IMR-90 (cell line): ENCODE measurements around the gene AP3M1. TPM values are rescaled to one million over a fixed set of nuclear protein-coding genes. Genes with fewer than 3 reads are reported as not detected.

Experiments used
- ATAC-seq: fragments of 200-7000 bp; cut with Tn5 transposase; 2 replicates; pipeline ENCODE4 v1.9.1; 2020; ENCODE audit warnings: low read depth, mild to moderate bottlenecking, moderate library complexity
- BruUV-seq: library from RNA; stranded (reverse); fragments of 400-500 nt; replicated peaks from 2 replicates; lab custom pipeline; 2021; lab: Mats Ljungman, UMichigan
- CTCF ChIA-PET: fragments of 300-600 bp; formaldehyde crosslinking; extraction: SDS; loops from one replicate; lab custom pipeline; 2021; ENCODE audit warnings: antibody characterized with exemption; lab: Yijun Ruan, JAX
- POLR2A ChIA-PET: fragments of 300-600 bp; sonication (Branson Sonifier 250); formaldehyde crosslinking; loops from one replicate; lab custom pipeline; 2022; ENCODE audit warnings: antibody characterized with exemption; ENCODE audit not compliant: unreplicated experiment; lab: Charles Lee
- DNase-seq: peaks from one replicate; pipeline ENCODE4 v3.0.0; 2013
- H2AFZ ChIP-seq: replicated peaks from 2 replicates; pipeline ENCODE3; 2013; ENCODE audit warnings: low read length, mild to moderate bottlenecking; ENCODE audit not compliant: poor library complexity
- H2AK5ac ChIP-seq: 2 replicates; pipeline ENCODE4 v1.6.1; 2013; ENCODE audit warnings: low read depth, low read length, inconsistent platforms
- H2AK9ac ChIP-seq: replicated peaks from 2 replicates; pipeline ENCODE3; 2013; ENCODE audit warnings: mild to moderate bottlenecking, low read depth, low read length, moderate library complexity; ENCODE audit not compliant: poor library complexity
- H2BK120ac ChIP-seq: 2 replicates; pipeline ENCODE4 v1.6.1; 2013; ENCODE audit warnings: low read depth, low read length, inconsistent platforms
- H2BK15ac ChIP-seq: 3 replicates; pipeline ENCODE4 v1.6.1; 2013; ENCODE audit warnings: low read depth, low read length, inconsistent platforms
- H2BK20ac ChIP-seq: 2 replicates; pipeline ENCODE4 v1.6.1; 2013; ENCODE audit warnings: low read depth, mild to moderate bottlenecking, inconsistent platforms, low read length, moderate library complexity
- H2BK5ac ChIP-seq: 2 replicates; pipeline ENCODE4 v1.6.1; 2013; ENCODE audit warnings: mild to moderate bottlenecking, low read depth, low read length, inconsistent platforms; ENCODE audit not compliant: poor library complexity, severe bottlenecking
- H3K14ac ChIP-seq: replicated peaks from 2 replicates; pipeline ENCODE4 v1.6.1; 2013; ENCODE audit warnings: low read depth, low read length, inconsistent platforms
- H3K18ac ChIP-seq: 2 replicates; pipeline ENCODE4 v1.6.1; 2013; ENCODE audit warnings: low read depth, low read length, control low read depth
- H3K23ac ChIP-seq: 2 replicates; pipeline ENCODE4 v1.6.1; 2013; ENCODE audit warnings: low read depth, low read length, inconsistent platforms
- H3K27ac ChIP-seq: 2 replicates; pipeline ENCODE4 v1.5.1; 2013; ENCODE audit warnings: mild to moderate bottlenecking, control low read depth, low read length; ENCODE audit not compliant: insufficient read depth
- H3K27me3 ChIP-seq: 2 replicates; pipeline ENCODE4 v1.6.1; 2013; ENCODE audit warnings: low read length; ENCODE audit not compliant: control insufficient read depth, insufficient read depth
- H3K36me3 ChIP-seq: 2 replicates; pipeline ENCODE4 v1.6.1; 2013; ENCODE audit warnings: low read length, mixed read lengths; ENCODE audit not compliant: control insufficient read depth, insufficient read depth
- H3K4ac ChIP-seq: 2 replicates; pipeline ENCODE4 v1.6.1; 2013; ENCODE audit warnings: low read depth, low read length, inconsistent platforms
- H3K4me1 ChIP-seq: 2 replicates; pipeline ENCODE4 v1.6.1; 2013; ENCODE audit warnings: low read length, mixed read lengths; ENCODE audit not compliant: control insufficient read depth, insufficient read depth
- H3K4me2 ChIP-seq: 2 replicates; pipeline ENCODE4 v1.6.1; 2013; ENCODE audit warnings: low read depth, mild to moderate bottlenecking, control low read depth, low read length, moderate library complexity
- H3K4me3 ChIP-seq: 2 replicates; pipeline ENCODE4 v1.5.1; 2013; ENCODE audit warnings: low read depth, mild to moderate bottlenecking, control low read depth, low read length, moderate library complexity; ENCODE audit not compliant: insufficient read depth
- H3K56ac ChIP-seq: 2 replicates; pipeline ENCODE4 v1.6.1; 2013; ENCODE audit warnings: low read length, inconsistent platforms; ENCODE audit not compliant: insufficient read depth; ENCODE audit errors: extremely low read depth
- H3K79me1 ChIP-seq, 2 experiments: 2 replicates each; pipeline ENCODE4 v1.6.1; 2013; ENCODE audit warnings: low read length in 2 of 2, inconsistent platforms in 1 of 2, low read depth in 1 of 2
- H3K9ac ChIP-seq: 2 replicates; pipeline ENCODE4 v1.6.1; 2013; ENCODE audit warnings: low read depth, low read length, control low read depth
- H3K9me1 ChIP-seq: 2 replicates; pipeline ENCODE4 v1.6.1; 2013; ENCODE audit warnings: low read length, inconsistent platforms; ENCODE audit not compliant: insufficient read depth
- H3K9me3 ChIP-seq: 2 replicates; pipeline ENCODE4 v1.6.1; 2013; ENCODE audit warnings: low read length; ENCODE audit not compliant: control insufficient read depth, insufficient read depth
- H4K20me1 ChIP-seq: 2 replicates; pipeline ENCODE4 v1.6.1; 2013; ENCODE audit warnings: low read length, inconsistent platforms; ENCODE audit not compliant: insufficient read depth
- H4K5ac ChIP-seq: 2 replicates; pipeline ENCODE4 v1.6.1; 2013; ENCODE audit warnings: mild to moderate bottlenecking, low read depth, low read length, control low read depth
- H4K8ac ChIP-seq, 2 experiments: 2 replicates each; pipeline ENCODE4 v1.6.1; 2013; ENCODE audit warnings: low read depth in 2 of 2, low read length in 2 of 2, control low read depth in 1 of 2, inconsistent platforms in 1 of 2
- H4K91ac ChIP-seq: 2 replicates; pipeline ENCODE4 v1.6.1; 2013; ENCODE audit warnings: low read depth, low read length, inconsistent platforms; ENCODE audit not compliant: insufficient read depth
- ELK1 ChIP-seq: fragments of 150-350 bp; IDR thresholded peaks from 2 replicates; pipeline ENCODE4 v1.6.1; 2016; ENCODE audit warnings: low read depth, mild to moderate bottlenecking, low read length, moderate library complexity, borderline replicate concordance
- RFX5 ChIP-seq: IDR thresholded peaks from 2 replicates; pipeline ENCODE4 v1.8.0; 2012; ENCODE audit warnings: low read depth, mild to moderate bottlenecking, low read length, moderate library complexity
- WGBS, 2 experiments: methylation state at CpG; one replicate each; pipeline versions ENCODE4 v1.1.5 to v1.1.7; 2013; ENCODE audit warnings: missing lambda C conversion rate in 2 of 2; ENCODE audit not compliant: insufficient read length in 1 of 2; ENCODE audit errors: extremely low coverage in 2 of 2; 5-methylcytosine and 5-hydroxymethylcytosine counted together
- dilution Hi-C: fragments of 300-500 bp; cut with HindIII; formaldehyde crosslinking; loops from one replicate; pipeline ENCODE4 v1.14.3; 2018; ENCODE audit warnings: low sequenced_read_pairs; ENCODE audit not compliant: unreplicated experiment
- in situ Hi-C: fragments of 300-500 bp; cut with MboI; formaldehyde crosslinking; loops from 3 replicates; pipeline ENCODE4 v1.14.3; 2019; ENCODE audit warnings: low sequenced_read_pairs, inconsistent platforms, mixed read lengths
- intact Hi-C: fragments of 100-400 bp; cut with micrococcal nuclease; formaldehyde crosslinking; loops from 2 replicates; pipeline ENCODE4 v1.10.0; 2022
- polyA plus RNA-seq, 3 experiments: library from polyadenylated mRNA; depleted of rRNA; stranded (reverse); fragments of >200 nt; gene quantifications; 2 replicates each; pipeline ENCODE4 v1.2.3, GENCODE V29; 2012; ENCODE audit warnings: low replicate concordance in 1 of 3
- total RNA-seq: library from RNA; depleted of rRNA; stranded (reverse); fragments of >200 nt; gene quantifications from 2 replicates; pipeline ENCODE4 v1.2.3, GENCODE V29; 2012
- TF ChIP-seq, protein P1 (sequence below): fragments of 150-350 bp; IDR thresholded peaks from 2 replicates; pipeline ENCODE4 v1.6.1; 2017; ENCODE audit warnings: mild to moderate bottlenecking, antibody characterized with exemption, low read length, low read depth

The AP3M1 gene
- total and polyA plus RNA-seq, 2 of the 4 experiments (the other 2 are of a cell fraction) = 26.6 to 46.4 TPM

DNA sequence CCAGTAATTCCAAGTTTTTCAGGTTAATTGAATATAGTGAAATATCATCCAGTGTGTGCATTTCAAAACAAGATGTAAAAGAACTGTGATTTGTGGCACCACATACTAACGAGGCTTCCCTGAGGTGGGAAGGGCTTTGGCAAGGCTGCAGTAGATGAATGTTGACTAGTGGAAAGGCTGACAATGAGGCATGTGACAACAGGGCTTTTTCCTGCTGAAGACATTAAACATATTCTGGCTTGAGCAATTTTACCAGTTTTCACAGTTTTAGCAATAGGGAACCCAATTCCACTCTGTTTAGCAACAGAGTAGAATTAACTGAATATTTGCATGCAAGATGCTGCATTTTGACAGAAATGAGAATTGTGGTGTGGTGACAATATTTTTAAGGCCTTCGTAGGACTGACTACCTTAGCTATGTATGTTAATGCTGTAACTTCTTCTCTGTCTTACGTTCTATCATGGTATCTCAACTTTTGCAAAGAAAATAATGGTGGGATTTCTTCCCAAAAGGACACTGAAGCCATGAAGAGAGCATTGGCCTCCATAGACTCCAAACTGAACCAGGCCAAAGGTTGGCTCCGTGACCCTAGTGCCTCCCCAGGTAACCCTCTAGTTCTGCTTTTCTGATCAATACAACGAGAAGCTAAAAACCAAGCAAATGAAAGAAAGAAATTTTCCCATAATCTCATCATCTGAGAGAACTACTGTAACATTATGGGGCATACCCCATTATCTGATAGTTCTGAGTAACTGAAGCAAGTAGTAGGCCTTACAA is 68.5 kb downstream of the AP3M1 start:
- no peak overlapping the region for H4K91ac ChIP-seq
- H3K9me1 ChIP-seq = peaks cover 4% of the 10 kb centered on the region; the same call in 1 of the 2 replicates
- H2BK120ac ChIP-seq = no peak overlapping the region
- H3K9ac ChIP-seq = peak overlapping the region; percentile 20; the same call in 1 of the 2 replicates
- no peak overlapping the region for H2AK5ac ChIP-seq
- no TSS peak for BruUV-seq
- dilution Hi-C loops (no loop called here), intact Hi-C loops (loop anchor here (1.0 to 5.0 kb wide), 4 partner anchors 83 to 196 kb away; partner anchors contain the start of gene VCL), in situ Hi-C loops (loop anchor here (5.0 kb wide), 1 partner anchor 195 kb away; no protein-coding TSS in a partner anchor)
- no peak overlapping the region for H4K8ac ChIP-seq
- no peaks in the 10 kb centered on the region for H3K9me3 ChIP-seq
- no peak overlapping the region for H3K14ac ChIP-seq
- 50% methylated on average over 1 of the region's 5 CpGs; no CpG with 5 or more reads in 1 of the 2 experiments for WGBS, 2 experiments
- H3K23ac ChIP-seq = peak overlapping the region; percentile 60
- no peak overlapping the region for H2BK20ac ChIP-seq
- H3K18ac ChIP-seq = no peak overlapping the region
- no peaks in the 10 kb centered on the region for H3K27me3 ChIP-seq
- DNase-seq (no peak), ATAC-seq (no peak)
- H4K5ac ChIP-seq = no peak overlapping the region
- no peak overlapping the region for H3K4ac ChIP-seq
- no peak overlapping the region for H2AK9ac ChIP-seq
- peaks cover 35% of the 10 kb centered on the region for H3K36me3 ChIP-seq
- H3K79me1 ChIP-seq = peaks cover 33 to 61% of the 10 kb centered on the region in 2 experiments
- H3K4me3 ChIP-seq = no peak overlapping the region
- no peak overlapping the region for H2BK15ac ChIP-seq
- no peak overlapping the region for H3K27ac ChIP-seq
- peaks cover 4% of the 10 kb centered on the region for H3K4me1 ChIP-seq
- ChIA-PET POLR2A (no interaction called here), CTCF (interaction anchor here (0.6 to 2.1 kb wide), 8 partner anchors 10 to 596 kb away, joined by 3 to 10 read pairs (median 3); no protein-coding TSS in a partner anchor)
- no peak overlapping the region for H3K4me2 ChIP-seq
- H3K56ac ChIP-seq = no peak overlapping the region
- H4K20me1 ChIP-seq = peaks cover 46% of the 10 kb centered on the region
- TF ChIP-seq RFX5 (no peak), ELK1 (no peak)
- TF ChIP-seq, protein P1, sequence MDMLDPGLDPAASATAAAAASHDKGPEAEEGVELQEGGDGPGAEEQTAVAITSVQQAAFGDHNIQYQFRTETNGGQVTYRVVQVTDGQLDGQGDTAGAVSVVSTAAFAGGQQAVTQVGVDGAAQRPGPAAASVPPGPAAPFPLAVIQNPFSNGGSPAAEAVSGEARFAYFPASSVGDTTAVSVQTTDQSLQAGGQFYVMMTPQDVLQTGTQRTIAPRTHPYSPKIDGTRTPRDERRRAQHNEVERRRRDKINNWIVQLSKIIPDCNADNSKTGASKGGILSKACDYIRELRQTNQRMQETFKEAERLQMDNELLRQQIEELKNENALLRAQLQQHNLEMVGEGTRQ = no peak
- H2AFZ ChIP-seq = no peak overlapping the region
- no peak overlapping the region for H2BK5ac ChIP-seq
